Measurements from ENCODE around the gene HOXC4.
"Not testable (repeated sequence)": the region's sequence is repeated elsewhere in the genome, so short reads cannot be mapped to it uniquely, and the experiment has no call there.

Gene HOXC4

DNA sequence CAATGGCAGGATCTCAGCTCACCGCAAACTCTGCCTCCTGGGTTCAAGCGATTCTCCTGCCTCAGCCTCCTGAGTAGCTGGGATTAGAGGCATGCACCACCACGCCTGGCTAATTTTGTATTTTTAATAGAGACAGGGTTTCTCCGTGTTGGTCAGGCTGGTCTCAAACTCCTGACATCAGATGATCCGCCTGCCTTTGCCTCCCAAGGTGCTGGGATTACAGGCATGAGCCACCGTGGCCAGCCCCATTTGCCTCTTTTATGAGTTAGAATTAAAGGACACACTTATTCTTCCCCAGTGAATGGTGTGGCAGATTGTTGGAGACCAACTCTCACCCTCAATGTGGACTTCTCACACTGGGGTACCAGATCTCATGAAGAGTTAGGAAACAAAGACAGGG lies 11.6 kb upstream of the HOXC4 start:
- not testable (repeated sequence) for DNase-seq

DNA sequence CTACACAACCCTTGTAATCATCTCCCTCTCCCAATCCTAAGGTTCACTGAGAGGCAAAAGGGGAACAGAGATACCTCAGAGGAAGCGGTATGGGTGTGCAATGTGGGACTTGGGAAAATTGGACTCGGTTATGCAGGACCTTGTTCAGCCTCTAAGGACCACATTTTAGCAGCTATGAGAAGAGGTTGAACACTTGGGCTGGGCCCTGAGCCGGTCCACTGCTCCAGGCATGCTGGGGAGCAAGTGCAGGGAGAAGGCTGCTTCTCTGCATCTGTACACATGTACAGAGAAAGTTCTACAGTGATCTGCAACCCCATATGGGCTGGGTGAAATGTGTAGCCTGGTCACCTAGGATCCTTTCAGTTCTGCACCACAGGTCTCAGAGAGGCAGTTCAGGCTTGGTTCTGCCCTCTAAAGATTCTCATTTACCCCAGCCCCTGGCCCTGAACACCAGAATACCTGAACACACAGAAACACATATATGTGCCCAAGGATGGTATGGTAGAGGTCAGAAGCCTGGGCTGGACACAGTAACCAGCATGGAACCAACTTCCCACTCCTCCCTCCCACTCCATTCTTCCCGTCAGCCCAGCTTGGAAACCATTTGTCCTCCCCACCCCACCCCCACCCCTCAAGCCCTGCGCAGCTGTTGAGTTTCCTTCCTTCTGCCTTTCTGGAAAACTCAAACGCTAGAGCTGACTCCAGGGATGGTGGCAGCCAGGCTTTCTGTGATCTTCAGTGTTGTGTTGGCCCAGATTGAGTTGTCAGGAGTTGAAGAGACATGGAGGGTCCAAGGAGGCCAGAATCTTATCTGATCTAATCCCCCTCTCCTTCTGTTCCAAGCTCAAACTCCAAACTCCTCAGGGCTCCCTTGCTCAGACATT lies 10.4 kb upstream of the HOXC4 start:
- DNase-seq = no peak

DNA sequence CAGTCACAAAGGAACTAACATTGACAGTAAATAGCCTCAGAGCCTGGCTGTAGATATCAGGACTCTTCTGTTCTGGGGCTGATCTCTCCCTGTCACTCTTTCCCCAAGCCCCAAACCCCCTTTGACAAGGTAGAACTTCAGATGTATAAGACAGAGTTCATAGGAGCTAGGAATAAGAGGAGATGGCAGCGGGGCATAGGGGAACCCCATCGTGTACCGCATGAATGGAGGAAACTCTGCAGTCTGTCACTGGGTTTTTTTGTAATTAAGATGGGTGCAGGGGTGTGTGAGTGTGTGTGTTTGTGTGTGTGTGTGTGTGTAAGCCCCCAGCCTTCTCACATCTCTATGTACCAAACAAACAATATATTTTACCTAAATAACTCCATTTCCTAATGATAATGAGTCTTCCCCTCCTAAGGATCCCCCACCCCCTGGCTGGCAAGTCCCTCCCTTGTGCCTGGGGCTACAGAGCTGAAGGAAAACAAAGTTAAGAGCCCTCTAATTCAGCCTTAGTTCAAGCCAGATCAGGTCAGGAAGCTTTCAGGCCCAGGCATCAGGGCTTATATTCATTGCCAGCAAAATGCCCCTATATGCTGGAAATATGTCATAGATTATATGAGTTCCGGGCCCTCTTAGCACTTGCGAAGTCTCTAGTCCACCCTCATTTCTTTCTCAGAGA lies 9.1 kb upstream of the HOXC4 start:
- DNase-seq = no peak

GRCh38 chr12:54045401-54045800 lies 8.2 kb upstream of the HOXC4 start:
- no peak for DNase-seq

- no peak for DNase-seq
These were observed 7.6 kb upstream of the HOXC4 start for GRCh38 chr12:54045868-54046521.

GRCh38 chr12:54046809-54047159 lies 6.9 kb upstream of the HOXC4 start:
- DNase-seq = no peak

- DNase-seq = no peak
These were observed 6.3 kb upstream of the HOXC4 start for GRCh38 chr12:54047160-54047963.

- DNase-seq = no peak
These were observed 5.7 kb upstream of the HOXC4 start for GRCh38 chr12:54047964-54048303.

DNA sequence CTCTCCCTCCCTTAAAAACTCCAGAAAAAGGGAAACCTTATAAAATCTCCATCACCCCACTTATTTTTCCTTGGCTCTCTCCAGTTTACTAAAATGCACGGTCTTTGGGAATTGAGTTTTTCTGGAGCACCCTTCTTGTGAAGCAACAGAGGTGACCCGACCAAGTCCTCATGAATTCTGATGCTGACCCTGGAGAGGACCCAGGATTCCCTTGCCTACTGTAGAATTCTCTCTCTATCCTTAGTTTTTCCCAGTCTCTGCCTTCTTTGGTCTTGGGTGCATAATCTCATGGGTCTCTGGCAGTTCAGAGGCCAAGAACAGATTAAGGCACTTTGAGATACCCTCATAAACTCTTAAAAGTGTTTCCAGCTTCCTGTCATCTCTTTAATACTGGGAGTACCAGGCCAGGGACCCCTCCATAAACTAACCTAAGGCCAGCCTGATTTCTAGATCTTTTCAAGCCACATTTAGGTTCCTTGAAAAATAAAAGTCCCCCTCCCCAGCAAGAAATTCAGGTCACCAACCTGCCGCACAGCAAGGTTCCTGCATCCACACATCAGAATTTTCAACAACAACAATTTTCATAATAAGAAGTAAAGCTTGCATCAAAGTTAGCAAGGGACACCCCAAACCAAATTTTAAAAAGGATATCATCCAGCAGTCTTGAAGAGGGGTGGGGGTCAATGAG lies 5.1 kb upstream of the HOXC4 start:
- DNase-seq = no peak

GRCh38 chr12:54049108-54049507 lies 4.5 kb upstream of the HOXC4 start:
- DNase-seq = no peak

DNA sequence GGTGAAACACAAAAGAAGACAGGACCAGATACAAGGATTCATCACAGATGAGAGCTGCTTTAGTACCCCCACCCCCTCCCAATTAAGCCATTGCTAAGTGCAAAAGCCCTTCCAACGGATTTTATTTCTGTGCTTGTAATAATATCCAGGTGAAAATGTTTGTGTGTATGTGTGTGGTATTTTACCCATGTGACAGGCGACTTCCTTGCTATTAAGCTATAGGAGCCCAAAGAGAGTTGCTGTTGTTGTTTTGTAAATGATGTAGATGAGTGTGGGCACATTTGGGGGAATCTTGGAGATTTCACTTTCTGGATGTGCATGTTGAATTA lies 3.2 kb upstream of the HOXC4 start:
- DNase-seq = no peak

DNA sequence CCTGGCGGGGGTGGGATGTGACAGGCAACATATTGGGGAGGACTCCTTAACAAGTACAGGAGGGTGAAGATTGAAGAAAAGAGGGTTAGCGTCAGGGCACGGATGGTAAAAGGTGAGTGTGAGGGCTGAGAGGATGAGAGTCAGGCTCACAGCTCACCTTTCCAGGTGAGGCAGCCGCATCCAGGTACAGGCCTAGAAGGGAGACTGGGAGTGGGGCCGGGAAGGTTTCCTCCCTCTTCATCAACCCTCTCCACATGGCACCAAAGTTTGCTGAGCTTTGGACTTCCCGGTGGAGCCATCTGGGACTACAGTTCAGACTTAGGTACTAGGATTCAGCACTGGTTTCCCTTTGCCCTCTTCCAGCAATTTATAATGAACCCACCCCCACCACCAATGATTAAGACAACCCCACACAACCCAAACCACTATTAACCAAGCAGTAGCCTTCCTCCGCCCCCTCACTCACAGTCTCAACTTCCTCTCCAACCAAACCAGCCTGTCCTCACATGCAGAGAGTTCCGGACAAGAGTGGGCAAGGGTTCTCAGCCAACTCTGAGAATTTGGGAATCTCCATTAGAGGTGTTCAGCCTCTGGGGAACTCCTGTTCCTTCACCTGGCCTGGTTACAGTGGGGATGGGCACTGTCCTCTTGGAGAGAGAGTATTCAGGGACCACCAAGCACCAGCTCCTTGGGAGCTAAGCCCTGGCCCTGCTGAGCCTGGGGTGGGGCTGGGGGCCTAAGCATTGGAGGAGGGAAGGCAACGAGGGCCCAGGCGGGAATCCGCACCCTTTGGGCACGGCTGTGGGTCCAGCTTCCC lies 2.4 kb upstream of the HOXC4 start:
- DNase-seq = no peak

DNA sequence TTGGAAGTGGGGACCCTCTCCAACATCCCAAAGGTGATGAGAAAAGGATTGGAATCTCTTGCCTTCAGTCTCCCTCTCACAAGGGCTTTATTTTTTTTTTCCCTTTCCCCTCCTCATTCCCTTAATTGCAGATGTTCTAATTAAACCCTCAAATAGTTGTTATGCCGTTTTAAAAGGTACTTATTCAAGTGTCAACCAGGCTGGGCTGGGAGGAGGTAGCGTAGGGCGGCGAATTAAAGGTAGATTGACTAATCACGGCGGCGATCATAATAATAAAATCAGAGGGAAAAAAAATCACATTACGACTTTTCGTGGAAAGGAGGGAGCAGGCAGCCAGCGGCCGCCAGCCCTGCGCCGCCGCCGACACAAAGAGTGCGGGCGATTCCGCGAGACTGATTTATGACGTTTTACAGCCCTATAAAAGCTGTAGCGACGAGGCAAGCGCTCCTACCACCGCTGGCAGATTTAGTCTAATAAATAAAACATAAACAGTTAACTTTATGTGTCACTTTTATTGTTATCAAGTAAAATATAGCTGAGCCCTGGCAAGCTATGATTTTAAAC lies 1.7 kb upstream of the HOXC4 start:
- DNase-seq = no peak

GRCh38 chr12:54052438-54053002 lies 1.1 kb upstream of the HOXC4 start:
- no peak for DNase-seq

DNA sequence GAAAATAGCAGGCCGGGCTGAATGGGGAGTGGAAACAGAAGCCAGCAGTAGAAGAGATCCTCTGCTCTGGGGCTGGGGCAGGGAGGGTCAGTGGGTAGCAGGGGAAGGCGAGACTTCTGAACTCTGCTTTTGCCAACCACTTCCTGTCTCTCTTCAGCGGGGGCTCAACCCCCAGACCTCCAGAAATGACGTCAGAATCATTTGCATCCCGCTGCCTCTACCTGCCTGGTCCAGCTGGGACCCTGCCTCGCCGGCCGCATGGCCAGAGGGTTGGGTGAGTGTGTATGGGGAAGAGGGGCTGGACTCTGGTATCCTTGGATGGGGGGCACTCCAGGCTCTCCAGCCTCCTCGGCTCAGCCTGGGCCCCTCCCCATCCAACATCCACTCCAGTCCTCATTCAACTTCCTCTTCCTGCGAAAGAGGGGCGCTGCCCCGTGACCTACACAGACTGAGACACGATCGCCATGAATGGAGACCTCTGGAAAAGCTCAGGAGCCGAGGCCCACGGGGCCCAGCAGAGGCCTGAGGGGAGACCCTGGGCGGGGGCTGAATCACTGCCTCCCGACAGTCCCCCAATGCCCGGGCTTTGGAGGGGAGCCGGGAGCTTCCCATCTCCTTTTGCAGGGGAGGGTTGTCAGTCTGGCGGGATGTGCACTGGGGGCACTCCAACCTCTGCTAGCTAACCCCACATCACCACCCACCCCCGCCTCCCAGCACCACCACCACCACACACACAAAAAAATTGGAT lies 458 bp upstream of the HOXC4 start:
- no peak for DNase-seq

- DNase-seq = no peak
These were observed 1.1 kb downstream of the HOXC4 start for GRCh38 chr12:54054742-54055194.

GRCh38 chr12:54055552-54055951 lies 1.9 kb downstream of the HOXC4 start:
- no peak for DNase-seq

- no peak for DNase-seq
These were observed 2.5 kb downstream of the HOXC4 start for GRCh38 chr12:54056110-54056509.

GRCh38 chr12:54058128-54058768 lies 4.6 kb downstream of the HOXC4 start:
- DNase-seq = no peak

DNA sequence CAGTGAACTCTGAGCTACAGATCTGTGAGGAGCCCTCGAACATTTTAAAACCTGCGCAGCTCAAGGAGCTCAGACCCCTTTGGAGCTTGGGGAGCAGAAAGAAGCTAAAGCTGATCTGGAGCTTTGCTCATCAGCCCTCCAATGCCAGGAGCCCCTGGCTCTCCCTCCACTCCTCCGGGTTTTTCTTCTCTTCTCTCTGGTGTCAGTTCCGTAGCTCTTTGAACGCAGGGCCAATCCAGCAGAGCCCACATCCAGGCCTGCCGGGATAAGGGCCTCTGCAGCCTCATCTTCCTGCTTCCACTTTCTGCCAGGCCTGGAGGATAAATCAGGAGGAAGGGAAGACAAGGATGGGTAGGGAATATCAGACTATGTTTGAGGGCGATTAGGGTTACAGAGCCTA lies 6.0 kb downstream of the HOXC4 start:
- DNase-seq = no peak
